Stimulated activated CD8-positive, alpha-beta memory T cell treated with anti-CD3 and anti-CD28 coated beads, Interleukin-7, amount 100 ng/mL, for 24 hours (primary cell): ENCODE measurements around the gene TMEM30A.

Experiments used
- DNase-seq: peaks from one replicate; pipeline ENCODE4 v3.0.0-alpha.2; 2020; ENCODE audit warnings: low read depth

The TMEM30A gene

GRCh38 chr6:75284632-75285282 is at the start of gene TMEM30A:
Gene TMEM30A, minus strand, starts transcription at chr6:75284792. Its CDS starts 154 bp downstream, at chr6:75284638.
- DNase-seq = peak; percentile 90

GRCh38 chr6:75333676-75334200 is 49.1 kb upstream of the TMEM30A start:
- DNase-seq = no peak

- no peak for DNase-seq
Observed at GRCh38 chr6:75331151-75331550, 46.6 kb upstream of the TMEM30A start.

GRCh38 chr6:75329703-75330102 is 45.1 kb upstream of the TMEM30A start:
- DNase-seq = no peak

GRCh38 chr6:75327807-75328206 is 43.2 kb upstream of the TMEM30A start:
- DNase-seq = no peak

- no peak for DNase-seq
Observed at GRCh38 chr6:75326557-75327258, 42.1 kb upstream of the TMEM30A start.

GRCh38 chr6:75318900-75319299 is 34.3 kb upstream of the TMEM30A start:
- DNase-seq = no peak

- DNase-seq = no peak
Observed at GRCh38 chr6:75317503-75318206, 33.1 kb upstream of the TMEM30A start.

- no peak for DNase-seq
Observed at GRCh38 chr6:75315978-75316377, 31.4 kb upstream of the TMEM30A start.

- no peak for DNase-seq
Observed at GRCh38 chr6:75308250-75308988, 23.8 kb upstream of the TMEM30A start.

- no peak for DNase-seq
Observed at GRCh38 chr6:75307364-75308004, 22.9 kb upstream of the TMEM30A start.

GRCh38 chr6:75306064-75306463 is 21.5 kb upstream of the TMEM30A start:
- no peak for DNase-seq

- DNase-seq = no peak
Observed at GRCh38 chr6:75305573-75305972, 21.0 kb upstream of the TMEM30A start.

- DNase-seq = no peak
Observed at GRCh38 chr6:75302280-75302679, 17.7 kb upstream of the TMEM30A start.

GRCh38 chr6:75301537-75301936 is 16.9 kb upstream of the TMEM30A start:
- no peak for DNase-seq

- DNase-seq = no peak
Observed at GRCh38 chr6:75301088-75301487, 16.5 kb upstream of the TMEM30A start.

GRCh38 chr6:75300531-75300855 is 15.9 kb upstream of the TMEM30A start:
- no peak for DNase-seq

- DNase-seq = no peak
Observed at GRCh38 chr6:75299801-75300530, 15.4 kb upstream of the TMEM30A start.

GRCh38 chr6:75296811-75297779 is 12.5 kb upstream of the TMEM30A start:
- DNase-seq = no peak

- DNase-seq = no peak
Observed at GRCh38 chr6:75292555-75292954, 8.0 kb upstream of the TMEM30A start.
